Measurements from ENCODE around the gene DCUN1D1.

DCUN1D1 gene

GRCh38 chr3:182954553-182955235 lies 25.6 kb downstream of the DCUN1D1 start:
- H3K36me3 ChIP-seq (ENCODE audit: control insufficient read depth in 1 of 2, insufficient read depth in 2 of 2, low read length in 2 of 2), result peaks cover 0 to 15% of the 10 kb centered on the region in 2 donors
- no peaks in the 10 kb centered on the region for H3K4me1 ChIP-seq (ENCODE audit: control insufficient read depth in 1 of 2, insufficient read depth in 2 of 2, low read length in 2 of 2)
- H3K9me3 ChIP-seq (ENCODE audit: control insufficient read depth in 1 of 2, low read length in 2 of 2), result no peaks in the 10 kb centered on the region
- no peak overlapping the region for H3K4me3 ChIP-seq (ENCODE audit: low read depth in 1 of 2, low read length in 2 of 2)
- no peaks in the 10 kb centered on the region for H3K27me3 ChIP-seq (ENCODE audit: low read depth, low read length)
- H3K27ac ChIP-seq (ENCODE audit: low read length), result no peak overlapping the region

DNA sequence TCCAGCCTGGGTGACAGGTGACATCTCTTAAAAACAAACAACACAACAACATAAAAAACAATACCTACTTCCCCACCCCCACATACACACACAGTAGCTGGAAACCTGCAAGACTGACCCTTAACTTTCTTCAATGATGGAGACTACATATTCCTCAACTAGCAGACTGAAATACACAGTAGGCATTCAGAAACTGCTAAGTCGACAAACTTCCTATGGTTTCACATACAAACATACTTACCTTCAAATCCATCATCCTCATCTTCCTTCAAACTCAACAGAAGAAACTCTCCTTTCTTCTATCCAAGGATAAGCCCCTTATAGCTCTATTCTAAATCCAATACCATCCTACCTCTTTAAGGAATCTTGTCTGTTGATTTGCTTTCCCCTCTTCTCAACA lies 30.6 kb downstream of the DCUN1D1 start:
- Histone ChIP-seq H3K9me3 (ENCODE audit: control insufficient read depth in 1 of 2, low read length in 2 of 2) (no peaks in the 10 kb centered on the region), H3K27ac (ENCODE audit: low read length) (no peak overlapping the region), H3K27me3 (ENCODE audit: low read depth, low read length) (no peaks in the 10 kb centered on the region), H3K4me3 (ENCODE audit: low read depth in 1 of 2, low read length in 2 of 2) (no peak overlapping the region), H3K4me1 (ENCODE audit: control insufficient read depth in 1 of 2, insufficient read depth in 2 of 2, low read length in 2 of 2) (no peaks in the 10 kb centered on the region), H3K36me3 (ENCODE audit: control insufficient read depth in 1 of 2, insufficient read depth in 2 of 2, low read length in 2 of 2) (peaks cover 10 to 32% of the 10 kb centered on the region in 2 donors)

GRCh38 chr3:182948305-182948704 lies 32.0 kb downstream of the DCUN1D1 start:
- no peaks in the 10 kb centered on the region for H3K9me3 ChIP-seq (ENCODE audit: control insufficient read depth in 1 of 2, low read length in 2 of 2)
- peaks cover 14 to 32% of the 10 kb centered on the region in 2 donors for H3K36me3 ChIP-seq (ENCODE audit: control insufficient read depth in 1 of 2, insufficient read depth in 2 of 2, low read length in 2 of 2)
- H3K4me3 ChIP-seq (ENCODE audit: low read depth in 1 of 2, low read length in 2 of 2), result no peak overlapping the region
- no peaks in the 10 kb centered on the region for H3K4me1 ChIP-seq (ENCODE audit: control insufficient read depth in 1 of 2, insufficient read depth in 2 of 2, low read length in 2 of 2)
- H3K27me3 ChIP-seq (ENCODE audit: low read depth, low read length), result no peaks in the 10 kb centered on the region
- no peak overlapping the region for H3K27ac ChIP-seq (ENCODE audit: low read length)

- no peak overlapping the region for H3K4me3 ChIP-seq (ENCODE audit: low read depth in 1 of 2, low read length in 2 of 2)
These were observed 32.5 kb downstream of the DCUN1D1 start for GRCh38 chr3:182947888-182948287.

GRCh38 chr3:182941719-182942118 lies 38.6 kb downstream of the DCUN1D1 start:
- H3K27ac ChIP-seq (ENCODE audit: low read length), result no peak overlapping the region
- no peaks in the 10 kb centered on the region for H3K9me3 ChIP-seq (ENCODE audit: control insufficient read depth in 1 of 2, low read length in 2 of 2)
- H3K27me3 ChIP-seq (ENCODE audit: low read depth, low read length), result no peaks in the 10 kb centered on the region
- no peak overlapping the region for H3K4me3 ChIP-seq (ENCODE audit: low read depth in 1 of 2, low read length in 2 of 2)
- peaks cover 18 to 25% of the 10 kb centered on the region in 2 donors for H3K36me3 ChIP-seq (ENCODE audit: control insufficient read depth in 1 of 2, insufficient read depth in 2 of 2, low read length in 2 of 2)
- no peaks in the 10 kb centered on the region for H3K4me1 ChIP-seq (ENCODE audit: control insufficient read depth in 1 of 2, insufficient read depth in 2 of 2, low read length in 2 of 2)

More at GRCh38 chr3:182947888-182948287, 32.5 kb downstream of the DCUN1D1 start:
- no peak overlapping the region for H3K27ac ChIP-seq (ENCODE audit: low read length)
- no peaks in the 10 kb centered on the region for H3K4me1 ChIP-seq (ENCODE audit: control insufficient read depth in 1 of 2, insufficient read depth in 2 of 2, low read length in 2 of 2)
- no peaks in the 10 kb centered on the region for H3K27me3 ChIP-seq (ENCODE audit: low read depth, low read length)
- no peaks in the 10 kb centered on the region for H3K9me3 ChIP-seq (ENCODE audit: control insufficient read depth in 1 of 2, low read length in 2 of 2)
- H3K36me3 ChIP-seq (ENCODE audit: control insufficient read depth in 1 of 2, insufficient read depth in 2 of 2, low read length in 2 of 2), result peaks cover 14 to 31% of the 10 kb centered on the region in 2 donors

GRCh38 chr3:182940266-182940808 lies 40.0 kb downstream of the DCUN1D1 start:
- peaks cover 11% of the 10 kb centered on the region in 2 donors for H3K36me3 ChIP-seq (ENCODE audit: control insufficient read depth in 1 of 2, insufficient read depth in 2 of 2, low read length in 2 of 2)
- H3K27me3 ChIP-seq (ENCODE audit: low read depth, low read length), result no peaks in the 10 kb centered on the region

DNA sequence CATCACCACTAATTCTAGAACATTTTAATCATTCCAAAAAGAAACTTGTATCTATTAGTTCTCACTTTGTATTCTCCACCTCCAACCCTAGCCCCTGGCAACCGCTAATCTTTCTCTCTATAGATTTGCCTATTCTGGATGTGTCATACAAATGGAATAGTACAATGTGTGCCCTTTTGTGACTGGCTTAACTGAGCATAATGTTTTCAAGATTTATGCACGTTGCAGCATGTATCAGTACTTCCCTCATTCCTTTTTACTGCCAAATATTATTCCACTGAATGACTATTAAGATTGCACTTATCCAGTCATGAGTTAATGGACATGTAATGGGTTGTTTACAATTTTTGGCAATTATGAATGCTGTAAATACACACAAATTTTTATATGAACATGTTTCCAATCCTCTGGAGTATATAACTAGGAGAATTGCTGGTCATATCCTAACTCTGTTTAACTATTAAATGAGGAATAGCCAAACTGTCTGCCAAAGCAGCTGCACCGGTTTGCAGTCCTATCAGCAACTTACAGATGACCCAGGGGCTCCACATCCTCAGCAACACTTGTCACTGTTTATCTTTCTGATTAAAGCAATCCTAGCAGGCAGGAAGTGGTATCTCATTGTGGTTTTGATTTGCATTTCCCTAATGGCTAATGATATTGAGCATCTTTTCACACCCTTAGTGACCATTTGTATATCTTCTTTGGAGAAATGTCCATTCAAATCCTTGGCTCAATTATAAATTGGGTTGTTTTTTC lies 42.9 kb downstream of the DCUN1D1 start:
- Histone ChIP-seq H3K9me3 (ENCODE audit: control insufficient read depth in 1 of 2, low read length in 2 of 2) (peaks cover 0 to 1% of the 10 kb centered on the region in 2 donors), H3K36me3 (ENCODE audit: control insufficient read depth in 1 of 2, insufficient read depth in 2 of 2, low read length in 2 of 2) (peaks cover 5 to 7% of the 10 kb centered on the region in 2 donors), H3K4me3 (ENCODE audit: low read depth in 1 of 2, low read length in 2 of 2) (no peak overlapping the region), H3K27ac (ENCODE audit: low read length) (no peak overlapping the region), H3K27me3 (ENCODE audit: low read depth, low read length) (no peaks in the 10 kb centered on the region), H3K4me1 (ENCODE audit: control insufficient read depth in 1 of 2, insufficient read depth in 2 of 2, low read length in 2 of 2) (no peaks in the 10 kb centered on the region)

More at GRCh38 chr3:182940266-182940808, 40.0 kb downstream of the DCUN1D1 start:
- H3K4me1 ChIP-seq (ENCODE audit: control insufficient read depth in 1 of 2, insufficient read depth in 2 of 2, low read length in 2 of 2), result no peaks in the 10 kb centered on the region
- H3K9me3 ChIP-seq (ENCODE audit: control insufficient read depth in 1 of 2, low read length in 2 of 2), result no peaks in the 10 kb centered on the region
- no peak overlapping the region for H3K4me3 ChIP-seq (ENCODE audit: low read depth in 1 of 2, low read length in 2 of 2)
- H3K27ac ChIP-seq (ENCODE audit: low read length), result no peak overlapping the region

DNA sequence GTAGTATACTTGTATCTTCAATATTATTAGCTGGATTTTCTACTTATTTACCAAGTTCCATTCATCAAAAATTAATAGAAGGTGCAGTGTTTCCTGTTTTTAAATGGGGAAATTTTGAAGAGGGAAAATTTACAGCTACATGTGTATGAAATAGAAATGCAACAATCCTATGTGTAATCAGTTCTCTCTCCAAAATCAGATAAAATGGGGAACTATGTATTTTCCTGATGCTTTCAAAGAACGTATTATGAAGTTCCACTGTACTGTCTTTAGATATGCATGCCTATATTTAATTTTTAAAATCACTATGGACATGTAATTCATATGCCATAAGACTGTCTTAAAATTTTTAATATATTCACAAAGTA lies 43.4 kb downstream of the DCUN1D1 start:
- Histone ChIP-seq H3K9me3 (ENCODE audit: control insufficient read depth in 1 of 2, low read length in 2 of 2) (peaks cover 0 to 5% of the 10 kb centered on the region in 2 donors), H3K36me3 (ENCODE audit: control insufficient read depth in 1 of 2, insufficient read depth in 2 of 2, low read length in 2 of 2) (peaks cover 5 to 7% of the 10 kb centered on the region in 2 donors), H3K4me1 (ENCODE audit: control insufficient read depth in 1 of 2, insufficient read depth in 2 of 2, low read length in 2 of 2) (no peaks in the 10 kb centered on the region), H3K4me3 (ENCODE audit: low read depth in 1 of 2, low read length in 2 of 2) (no peak overlapping the region), H3K27me3 (ENCODE audit: low read depth, low read length) (no peaks in the 10 kb centered on the region), H3K27ac (ENCODE audit: low read length) (no peak overlapping the region)

DNA sequence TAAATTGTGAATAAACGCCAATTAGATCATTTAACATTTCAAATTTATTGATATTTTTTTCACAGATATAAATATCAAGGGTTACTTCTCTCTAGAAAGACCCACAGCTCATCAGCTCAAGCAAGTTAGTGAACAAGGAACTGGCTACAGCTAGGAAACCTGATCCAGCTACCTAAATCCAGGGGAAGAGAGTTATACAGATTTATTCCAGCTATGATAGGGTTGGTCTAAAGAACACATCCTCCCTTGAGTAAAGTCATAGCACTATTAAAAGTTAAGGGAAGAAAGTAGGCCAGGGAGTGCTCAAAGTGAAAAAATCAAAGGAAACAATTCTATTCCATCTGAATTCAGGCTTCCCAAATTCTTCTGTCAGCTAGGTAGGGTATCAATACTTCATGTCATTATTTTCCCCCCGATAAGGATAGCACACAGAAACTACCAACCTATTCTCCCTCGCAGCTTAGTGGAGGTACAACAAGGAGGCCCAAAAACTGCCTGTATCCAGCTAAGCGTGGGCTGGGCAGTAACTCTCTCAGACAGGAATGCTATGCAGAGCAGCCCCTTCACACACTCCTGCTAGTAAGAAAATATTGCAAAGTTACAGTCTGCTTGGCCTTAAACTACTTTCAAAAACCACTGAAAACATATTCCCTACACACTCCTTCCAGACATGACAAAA lies 44.0 kb downstream of the DCUN1D1 start:
- Histone ChIP-seq H3K27me3 (ENCODE audit: low read depth, low read length) (no peaks in the 10 kb centered on the region), H3K36me3 (ENCODE audit: control insufficient read depth in 1 of 2, insufficient read depth in 2 of 2, low read length in 2 of 2) (peaks cover 5 to 7% of the 10 kb centered on the region in 2 donors), H3K27ac (ENCODE audit: low read length) (no peak overlapping the region), H3K4me3 (ENCODE audit: low read depth in 1 of 2, low read length in 2 of 2) (no peak overlapping the region), H3K4me1 (ENCODE audit: control insufficient read depth in 1 of 2, insufficient read depth in 2 of 2, low read length in 2 of 2) (no peaks in the 10 kb centered on the region), H3K9me3 (ENCODE audit: control insufficient read depth in 1 of 2, low read length in 2 of 2) (peaks cover 4 to 5% of the 10 kb centered on the region in 2 donors)

DNA sequence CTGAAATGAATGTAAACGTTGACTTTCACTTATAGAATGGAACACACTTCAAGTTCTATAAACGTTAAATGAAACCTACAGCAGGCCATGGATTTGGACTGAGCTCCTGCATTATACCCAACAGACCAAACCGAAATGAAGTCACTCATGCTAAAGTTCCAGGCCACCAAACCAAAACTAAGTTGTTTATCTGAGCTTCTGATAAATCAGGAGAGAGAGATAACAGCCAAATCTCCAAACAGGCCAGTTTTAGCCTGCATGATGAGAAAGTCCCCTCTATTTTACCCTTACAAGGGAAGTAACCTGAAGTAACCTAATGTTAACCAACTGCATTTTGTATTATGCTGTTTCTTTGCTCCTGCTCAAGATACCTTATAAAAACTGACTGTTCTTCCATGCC lies 44.5 kb downstream of the DCUN1D1 start:
- Histone ChIP-seq H3K27ac (ENCODE audit: low read length) (no peak overlapping the region), H3K4me1 (ENCODE audit: control insufficient read depth in 1 of 2, insufficient read depth in 2 of 2, low read length in 2 of 2) (no peaks in the 10 kb centered on the region), H3K9me3 (ENCODE audit: control insufficient read depth in 1 of 2, low read length in 2 of 2) (peaks cover 4 to 5% of the 10 kb centered on the region in 2 donors), H3K36me3 (ENCODE audit: control insufficient read depth in 1 of 2, insufficient read depth in 2 of 2, low read length in 2 of 2) (peaks cover 5 to 7% of the 10 kb centered on the region in 2 donors), H3K4me3 (ENCODE audit: low read depth in 1 of 2, low read length in 2 of 2) (no peak overlapping the region), H3K27me3 (ENCODE audit: low read depth, low read length) (no peaks in the 10 kb centered on the region)

DNA sequence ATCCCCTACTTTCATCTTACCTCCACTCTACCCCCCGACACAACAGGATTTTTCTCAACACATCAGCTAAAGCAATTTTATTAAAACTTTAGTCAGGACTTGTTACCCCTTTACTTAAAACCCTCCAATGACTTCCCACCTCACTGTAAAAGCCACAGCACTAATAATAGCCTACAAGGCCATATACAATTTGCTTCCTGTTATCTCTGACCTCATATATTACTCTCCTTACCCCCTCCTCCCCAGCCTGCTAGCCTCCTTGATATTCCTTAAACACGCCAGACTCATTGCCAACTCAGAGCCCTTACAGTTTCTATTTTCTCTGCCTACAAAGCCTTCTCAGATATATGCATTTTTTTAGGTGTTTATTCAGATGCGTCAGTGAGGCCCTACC lies 54.4 kb downstream of the DCUN1D1 start:
- Histone ChIP-seq H3K36me3 (ENCODE audit: control insufficient read depth in 1 of 2, insufficient read depth in 2 of 2, low read length in 2 of 2) (no peaks in the 10 kb centered on the region), H3K27me3 (ENCODE audit: low read depth, low read length) (no peaks in the 10 kb centered on the region), H3K4me3 (ENCODE audit: low read depth in 1 of 2, low read length in 2 of 2) (no peak overlapping the region), H3K27ac (ENCODE audit: low read length) (no peak overlapping the region), H3K9me3 (ENCODE audit: control insufficient read depth in 1 of 2, low read length in 2 of 2) (no peaks in the 10 kb centered on the region), H3K4me1 (ENCODE audit: control insufficient read depth in 1 of 2, insufficient read depth in 2 of 2, low read length in 2 of 2) (no peaks in the 10 kb centered on the region)
